ENCODE measurements around the gene LCK. TPM values are rescaled to one million over a fixed set of nuclear protein-coding genes. Genes with fewer than 3 reads are reported as not detected.

The LCK gene
- total and polyA plus RNA-seq, 2 experiments from 2014 or later = 33.2 to 86.6 TPM

DNA sequence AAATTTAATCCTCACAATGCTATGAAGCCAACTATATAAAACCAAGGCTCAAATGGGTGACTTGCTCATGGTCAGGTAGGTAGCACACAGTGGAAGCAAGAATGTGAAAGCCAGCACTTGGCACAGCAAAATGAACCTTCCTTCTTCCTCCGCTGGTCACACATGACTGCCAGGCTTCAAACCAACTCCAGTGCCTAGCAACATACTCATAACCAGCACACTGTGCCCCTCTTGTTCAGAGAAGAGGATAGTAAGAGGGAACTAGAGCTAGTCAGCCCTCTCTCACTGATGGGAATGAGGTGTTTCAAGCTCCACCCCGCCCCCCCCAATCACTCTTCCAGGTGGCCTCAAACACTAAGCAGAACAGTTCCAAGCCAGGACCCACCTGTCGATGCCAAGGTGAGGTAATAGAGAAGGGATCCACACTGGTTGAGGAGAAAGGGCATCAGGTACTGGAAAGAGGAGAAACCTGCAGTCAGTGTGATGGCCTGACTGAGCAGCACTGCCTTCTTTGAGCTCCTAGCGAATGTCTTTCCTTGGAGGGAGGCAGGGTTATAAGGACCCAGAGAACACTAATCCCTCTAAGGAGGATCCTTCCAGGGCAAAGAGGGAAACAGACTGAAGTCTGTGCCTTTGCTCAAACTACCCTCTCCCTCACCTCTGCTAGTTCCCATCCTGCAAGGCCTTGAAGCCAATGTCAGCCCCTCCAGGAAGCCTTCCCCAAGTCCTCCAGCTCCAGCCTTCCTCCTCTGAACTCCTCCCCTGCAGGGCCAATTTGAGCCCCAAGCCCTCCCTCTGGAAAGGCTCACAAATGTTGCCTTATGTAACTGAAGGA is 30.1 kb upstream of the LCK start:
- Histone ChIP-seq H3K4me2 (peak overlapping the region; percentile 99), H3K9me2 (ENCODE audit: insufficient read depth) (no peaks in the 10 kb centered on the region), H2AFZ (no peak overlapping the region), H3F3A (replicated peaks; ENCODE audit: low read depth) (peaks cover 15% of the 10 kb centered on the region), H3K79me2 (replicated peaks; ENCODE audit: insufficient read depth) (peaks cover 30% of the 10 kb centered on the region), H3K27ac (ENCODE audit: low read depth) (peak overlapping the region; percentile 68; the same call in 1 of the 2 replicates), H3K27me3 (ENCODE audit: insufficient read depth) (no peaks in the 10 kb centered on the region), H3K4me3 (peak overlapping the region; percentile 93), H3K36me3 (ENCODE audit: insufficient read depth) (peaks cover 21% of the 10 kb centered on the region), H3K4me1 (ENCODE audit: insufficient read depth) (peaks cover 10% of the 10 kb centered on the region), H4K20me1 (replicated peaks; ENCODE audit: insufficient read depth) (peaks cover 5% of the 10 kb centered on the region; the same call in 1 of the 2 replicates)
- peaks cover 17% of the 10 kb centered on the region for H3K4me1 Mint-ChIP-seq
- no peak for DNase-seq (ENCODE audit: low spot score)
- peaks cover 39% of the 10 kb centered on the region for H3K36me3 Mint-ChIP-seq (ENCODE audit: low read depth)
- TF ChIP-seq, protein P1, sequence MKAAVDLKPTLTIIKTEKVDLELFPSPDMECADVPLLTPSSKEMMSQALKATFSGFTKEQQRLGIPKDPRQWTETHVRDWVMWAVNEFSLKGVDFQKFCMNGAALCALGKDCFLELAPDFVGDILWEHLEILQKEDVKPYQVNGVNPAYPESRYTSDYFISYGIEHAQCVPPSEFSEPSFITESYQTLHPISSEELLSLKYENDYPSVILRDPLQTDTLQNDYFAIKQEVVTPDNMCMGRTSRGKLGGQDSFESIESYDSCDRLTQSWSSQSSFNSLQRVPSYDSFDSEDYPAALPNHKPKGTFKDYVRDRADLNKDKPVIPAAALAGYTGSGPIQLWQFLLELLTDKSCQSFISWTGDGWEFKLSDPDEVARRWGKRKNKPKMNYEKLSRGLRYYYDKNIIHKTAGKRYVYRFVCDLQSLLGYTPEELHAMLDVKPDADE (IDR thresholded peaks at IDR 0.05) = no peak
- TF ChIP-seq EZH2phosphoT487 (IDR thresholded peaks at IDR 0.05; ENCODE audit: unreplicated experiment) (no peak), ZNF114 (CRISPR knock-in tag; IDR thresholded peaks at IDR 0.05) (no peak), NANOG (IDR thresholded peaks at IDR 0.05; ENCODE audit: borderline replicate concordance) (no peak), EZH2 (IDR thresholded peaks at IDR 0.05; ENCODE audit: low read depth, unreplicated experiment) (no peak), CREB1 (CRISPR knock-in tag; IDR thresholded peaks at IDR 0.05; ENCODE audit: low read depth) (no peak)
- ATAC-seq = no peak
- peak overlapping the region; percentile 98; the same call in 1 of the 2 replicates for H3K27ac Mint-ChIP-seq
- H3K9me3 Mint-ChIP-seq = no peaks in the 10 kb centered on the region
- H3K4me3 Mint-ChIP-seq = peak overlapping the region; percentile 99
- H3K27me3 Mint-ChIP-seq (ENCODE audit: insufficient read depth, low read depth, poor library complexity) = peaks cover 11% of the 10 kb centered on the region

DNA sequence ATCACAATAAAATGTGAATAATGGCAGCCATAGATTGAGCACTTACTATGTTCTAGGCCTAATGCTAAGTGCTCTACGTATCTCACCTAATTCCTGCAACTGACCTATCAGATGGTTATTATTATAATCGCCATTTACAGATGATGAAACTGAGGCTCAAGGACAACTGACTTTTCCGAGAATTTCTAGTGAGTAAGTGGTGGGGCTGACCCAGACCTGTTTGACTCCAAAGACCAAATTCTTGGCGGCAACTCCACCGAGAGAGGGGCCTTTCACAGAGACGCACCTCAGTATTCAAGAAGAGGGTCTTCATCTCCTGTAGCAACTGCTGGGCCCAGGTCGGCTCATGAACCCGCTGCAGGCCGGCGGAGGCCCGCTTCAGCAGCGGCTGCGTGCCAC is 29.5 kb upstream of the LCK start:
- Histone ChIP-seq H3F3A (replicated peaks; ENCODE audit: low read depth) (peaks cover 15% of the 10 kb centered on the region), H3K27ac (ENCODE audit: low read depth) (peak overlapping the region; percentile 68; the same call in 1 of the 2 replicates), H3K4me2 (peak overlapping the region; percentile 99), H3K4me1 (ENCODE audit: insufficient read depth) (peaks cover 10% of the 10 kb centered on the region), H3K27me3 (ENCODE audit: insufficient read depth) (no peaks in the 10 kb centered on the region), H3K9me2 (ENCODE audit: insufficient read depth) (no peaks in the 10 kb centered on the region), H3K79me2 (replicated peaks; ENCODE audit: insufficient read depth) (peaks cover 30% of the 10 kb centered on the region), H4K20me1 (replicated peaks; ENCODE audit: insufficient read depth) (peaks cover 8% of the 10 kb centered on the region; the same call in 1 of the 2 replicates), H3K36me3 (ENCODE audit: insufficient read depth) (peaks cover 26% of the 10 kb centered on the region), H3K4me3 (peak overlapping the region; percentile 93), H2AFZ (peak overlapping the region; percentile 19; the same call in 1 of the 2 replicates)
- Mint-ChIP-seq H3K27ac (peak overlapping the region; percentile 98), H3K27me3 (ENCODE audit: insufficient read depth, low read depth, poor library complexity) (peaks cover 7% of the 10 kb centered on the region), H3K9me3 (no peaks in the 10 kb centered on the region), H3K36me3 (ENCODE audit: low read depth) (peaks cover 40% of the 10 kb centered on the region), H3K4me1 (peaks cover 17% of the 10 kb centered on the region), H3K4me3 (peak overlapping the region; percentile 99)
- DNase-seq (ENCODE audit: low spot score) = no peak
- no peak for ATAC-seq
- TF ChIP-seq, protein P1 (IDR thresholded peaks at IDR 0.05) = no peak
- TF ChIP-seq CREB1 (CRISPR knock-in tag; IDR thresholded peaks at IDR 0.05; ENCODE audit: low read depth) (no peak), POLR2AphosphoS5 (IDR thresholded peaks at IDR 0.05; ENCODE audit: low read depth) (no peak), EZH2phosphoT487 (IDR thresholded peaks at IDR 0.05; ENCODE audit: unreplicated experiment) (no peak), JUNB (IDR thresholded peaks at IDR 0.05; ENCODE audit: unreplicated experiment) (no peak), EZH2 (IDR thresholded peaks at IDR 0.05; ENCODE audit: low read depth, unreplicated experiment) (no peak), STAT1 (IDR thresholded peaks at IDR 0.05; ENCODE audit: unreplicated experiment) (no peak), ZNF114 (CRISPR knock-in tag; IDR thresholded peaks at IDR 0.05) (no peak)
- TF ChIP-seq, protein P2, sequence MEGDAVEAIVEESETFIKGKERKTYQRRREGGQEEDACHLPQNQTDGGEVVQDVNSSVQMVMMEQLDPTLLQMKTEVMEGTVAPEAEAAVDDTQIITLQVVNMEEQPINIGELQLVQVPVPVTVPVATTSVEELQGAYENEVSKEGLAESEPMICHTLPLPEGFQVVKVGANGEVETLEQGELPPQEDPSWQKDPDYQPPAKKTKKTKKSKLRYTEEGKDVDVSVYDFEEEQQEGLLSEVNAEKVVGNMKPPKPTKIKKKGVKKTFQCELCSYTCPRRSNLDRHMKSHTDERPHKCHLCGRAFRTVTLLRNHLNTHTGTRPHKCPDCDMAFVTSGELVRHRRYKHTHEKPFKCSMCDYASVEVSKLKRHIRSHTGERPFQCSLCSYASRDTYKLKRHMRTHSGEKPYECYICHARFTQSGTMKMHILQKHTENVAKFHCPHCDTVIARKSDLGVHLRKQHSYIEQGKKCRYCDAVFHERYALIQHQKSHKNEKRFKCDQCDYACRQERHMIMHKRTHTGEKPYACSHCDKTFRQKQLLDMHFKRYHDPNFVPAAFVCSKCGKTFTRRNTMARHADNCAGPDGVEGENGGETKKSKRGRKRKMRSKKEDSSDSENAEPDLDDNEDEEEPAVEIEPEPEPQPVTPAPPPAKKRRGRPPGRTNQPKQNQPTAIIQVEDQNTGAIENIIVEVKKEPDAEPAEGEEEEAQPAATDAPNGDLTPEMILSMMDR (conservative IDR thresholded peaks at IDR 0.05; ENCODE audit: low read depth in 2 of 2) = no peak
- TF ChIP-seq, protein P3, sequence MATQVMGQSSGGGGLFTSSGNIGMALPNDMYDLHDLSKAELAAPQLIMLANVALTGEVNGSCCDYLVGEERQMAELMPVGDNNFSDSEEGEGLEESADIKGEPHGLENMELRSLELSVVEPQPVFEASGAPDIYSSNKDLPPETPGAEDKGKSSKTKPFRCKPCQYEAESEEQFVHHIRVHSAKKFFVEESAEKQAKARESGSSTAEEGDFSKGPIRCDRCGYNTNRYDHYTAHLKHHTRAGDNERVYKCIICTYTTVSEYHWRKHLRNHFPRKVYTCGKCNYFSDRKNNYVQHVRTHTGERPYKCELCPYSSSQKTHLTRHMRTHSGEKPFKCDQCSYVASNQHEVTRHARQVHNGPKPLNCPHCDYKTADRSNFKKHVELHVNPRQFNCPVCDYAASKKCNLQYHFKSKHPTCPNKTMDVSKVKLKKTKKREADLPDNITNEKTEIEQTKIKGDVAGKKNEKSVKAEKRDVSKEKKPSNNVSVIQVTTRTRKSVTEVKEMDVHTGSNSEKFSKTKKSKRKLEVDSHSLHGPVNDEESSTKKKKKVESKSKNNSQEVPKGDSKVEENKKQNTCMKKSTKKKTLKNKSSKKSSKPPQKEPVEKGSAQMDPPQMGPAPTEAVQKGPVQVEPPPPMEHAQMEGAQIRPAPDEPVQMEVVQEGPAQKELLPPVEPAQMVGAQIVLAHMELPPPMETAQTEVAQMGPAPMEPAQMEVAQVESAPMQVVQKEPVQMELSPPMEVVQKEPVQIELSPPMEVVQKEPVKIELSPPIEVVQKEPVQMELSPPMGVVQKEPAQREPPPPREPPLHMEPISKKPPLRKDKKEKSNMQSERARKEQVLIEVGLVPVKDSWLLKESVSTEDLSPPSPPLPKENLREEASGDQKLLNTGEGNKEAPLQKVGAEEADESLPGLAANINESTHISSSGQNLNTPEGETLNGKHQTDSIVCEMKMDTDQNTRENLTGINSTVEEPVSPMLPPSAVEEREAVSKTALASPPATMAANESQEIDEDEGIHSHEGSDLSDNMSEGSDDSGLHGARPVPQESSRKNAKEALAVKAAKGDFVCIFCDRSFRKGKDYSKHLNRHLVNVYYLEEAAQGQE (IDR thresholded peaks at IDR 0.05; ENCODE audit: unreplicated experiment) = no peak

All from GM23338 (cell line).